GM19372 (cell line): ENCODE results near the gene SOCS3.

ENCODE experiments used
- ATAC-seq: cut with Tn5 transposase; IDR thresholded peaks from one replicate; pipeline ENCODE4 v1.9.1; 2021; ENCODE audit warnings: mild to moderate bottlenecking, low read depth, moderate library complexity; ENCODE audit not compliant: unreplicated experiment

SOCS3 gene

GRCh38 chr17:78368854-78369495 lies 9.1 kb upstream of the SOCS3 start:
- ATAC-seq: no peak

- no peak for ATAC-seq
Observed at GRCh38 chr17:78368348-78368747, 8.5 kb upstream of the SOCS3 start.

GRCh38 chr17:78367193-78367592 lies 7.3 kb upstream of the SOCS3 start:
- no peak for ATAC-seq

- no peak for ATAC-seq
Observed at GRCh38 chr17:78366109-78366848, 6.4 kb upstream of the SOCS3 start.

GRCh38 chr17:78365561-78366108 lies 5.8 kb upstream of the SOCS3 start:
- ATAC-seq: no peak

- ATAC-seq: no peak
Observed at GRCh38 chr17:78364436-78365281, 4.8 kb upstream of the SOCS3 start.

- no peak for ATAC-seq
Observed at GRCh38 chr17:78362671-78363070, 2.8 kb upstream of the SOCS3 start.

- ATAC-seq: no peak
Observed at GRCh38 chr17:78362232-78362631, 2.4 kb upstream of the SOCS3 start.

- ATAC-seq: no peak
Observed at GRCh38 chr17:78361225-78361701, 1.4 kb upstream of the SOCS3 start.

GRCh38 chr17:78360371-78361224 lies 721 bp upstream of the SOCS3 start:
- ATAC-seq: peak; percentile 11

GRCh38 chr17:78359321-78359996 lies 418 bp downstream of the SOCS3 start:
- ATAC-seq: peak; percentile 10

- no peak for ATAC-seq
Observed at GRCh38 chr17:78358538-78359320, 1.1 kb downstream of the SOCS3 start.

GRCh38 chr17:78357672-78358537 lies 2.0 kb downstream of the SOCS3 start:
- no peak for ATAC-seq

- ATAC-seq: no peak
Observed at GRCh38 chr17:78357177-78357586, 2.7 kb downstream of the SOCS3 start.

GRCh38 chr17:78356101-78356713 lies 3.7 kb downstream of the SOCS3 start:
- ATAC-seq: peak; percentile 50

GRCh38 chr17:78355701-78356100 lies 4.2 kb downstream of the SOCS3 start:
- no peak for ATAC-seq

GRCh38 chr17:78355045-78355641 lies 4.7 kb downstream of the SOCS3 start:
- ATAC-seq: no peak
